D341Med (cell line): ENCODE measurements around the gene PRORP.
"Not testable (repeated sequence)": the region's sequence is repeated elsewhere in the genome, so short reads cannot be mapped to it uniquely, and the experiment has no call there.

Source experiments
- DNase-seq: peaks from one replicate; pipeline ENCODE4 v3.0.0; 2012; ENCODE audit warnings: low spot score

Gene PRORP

DNA sequence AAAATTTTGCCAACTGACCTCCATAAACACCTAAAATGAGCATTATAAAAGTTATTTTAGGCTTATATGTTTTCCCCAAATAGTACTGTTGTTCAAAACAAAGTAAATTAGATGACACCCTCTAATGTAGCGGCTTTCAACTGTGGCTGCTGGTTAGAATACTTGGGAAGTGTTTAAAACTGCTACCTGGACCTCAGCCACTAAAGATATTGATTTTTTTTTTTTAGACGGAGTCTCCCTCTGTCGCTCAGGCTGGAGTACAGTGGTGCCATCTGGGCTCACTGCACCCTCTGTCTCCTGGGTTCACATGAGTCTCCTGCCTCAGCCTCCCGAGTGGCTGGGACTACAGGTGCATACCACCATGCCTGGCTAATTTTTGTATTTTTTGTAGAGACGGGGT, 16.2 kb downstream of the PRORP start:
- DNase-seq = no peak

GRCh38 chr14:35140718-35141581, 18.6 kb downstream of the PRORP start:
- DNase-seq = no peak

GRCh38 chr14:35144029-35144428, 21.7 kb downstream of the PRORP start:
- no peak for DNase-seq

DNA sequence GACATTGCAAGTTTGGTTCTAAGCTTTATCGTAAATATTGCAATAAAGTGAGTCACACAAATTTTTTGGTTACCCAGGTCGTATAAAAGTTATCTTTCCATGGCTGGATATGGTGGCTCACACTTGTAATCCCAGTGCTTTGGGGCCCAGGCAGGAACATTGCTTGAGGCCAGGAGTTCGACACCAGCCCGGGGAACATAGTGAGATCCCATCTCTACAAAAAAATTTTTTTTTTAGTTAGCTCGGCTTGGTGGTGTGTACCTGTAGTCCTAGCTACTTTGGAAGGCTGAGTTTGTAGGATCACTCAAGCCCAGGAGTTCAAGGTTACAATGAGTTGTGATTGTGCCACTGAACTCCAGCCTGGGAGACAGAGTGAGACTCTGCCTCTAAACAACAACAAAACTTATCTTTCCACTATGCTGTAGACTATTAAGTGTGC, 24.4 kb downstream of the PRORP start:
- DNase-seq = no peak

- DNase-seq = no peak
Observed at GRCh38 chr14:35147186-35147585, 24.8 kb downstream of the PRORP start.

GRCh38 chr14:35147711-35148110, 25.4 kb downstream of the PRORP start:
- no peak for DNase-seq

DNA sequence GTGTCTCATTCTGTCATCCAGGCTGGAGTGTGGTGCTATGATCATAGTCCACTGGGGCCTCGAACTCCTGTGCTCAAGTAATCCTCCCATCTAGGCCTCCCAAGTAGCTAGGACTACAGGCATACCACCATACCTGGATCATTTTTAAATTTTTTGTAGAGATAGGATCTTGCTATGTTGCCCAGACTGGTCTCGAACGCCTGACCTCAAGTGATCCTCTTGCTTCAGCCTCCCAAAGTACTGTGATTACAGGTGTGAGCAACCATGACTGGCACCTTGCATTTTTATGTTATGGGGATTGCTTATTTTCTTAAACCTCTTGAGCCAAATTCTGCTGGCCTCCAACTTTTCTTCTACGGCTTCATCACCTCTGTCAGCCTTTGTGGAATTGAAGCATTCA, 26.9 kb downstream of the PRORP start:
- DNase-seq = no peak

DNA sequence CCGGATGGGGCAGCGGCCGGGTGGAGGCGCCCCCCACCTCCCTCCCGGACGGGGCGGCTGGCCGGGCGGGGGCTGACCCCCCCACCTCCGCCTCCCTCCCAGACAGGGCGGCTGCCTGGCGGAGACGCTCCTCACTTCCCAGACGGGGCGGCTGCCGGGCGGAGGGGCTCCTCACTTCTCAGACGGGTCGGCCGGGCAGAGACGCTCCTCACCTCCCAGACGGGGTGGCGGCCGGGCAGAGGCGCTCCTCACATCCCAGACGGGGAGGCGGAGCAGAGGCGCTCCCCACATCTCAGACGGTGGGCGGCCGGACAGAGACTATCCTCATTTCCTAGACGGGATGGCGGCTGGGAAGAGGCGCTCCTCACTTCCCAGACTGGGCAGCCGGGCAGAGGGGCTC, 30.2 kb downstream of the PRORP start:
- not testable (repeated sequence) for DNase-seq

DNA sequence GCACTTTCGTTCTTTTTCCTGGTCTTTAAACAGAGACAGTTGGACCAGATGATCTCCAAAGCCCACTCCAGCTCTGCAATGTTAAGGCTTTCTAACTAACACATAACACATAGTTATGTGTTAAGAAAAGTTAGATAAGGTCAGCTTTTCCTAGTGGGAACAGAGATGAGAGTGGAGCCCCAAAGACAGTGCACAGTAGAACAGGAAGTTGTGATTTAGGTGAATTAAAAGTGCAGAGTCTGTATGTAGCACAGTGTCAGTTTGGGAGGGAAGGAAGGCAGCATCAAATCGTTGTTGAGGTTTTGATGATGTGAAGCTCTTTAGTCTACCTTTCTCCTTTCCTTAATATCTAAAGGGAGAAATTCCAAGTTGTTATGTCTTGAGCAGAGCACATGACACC, 31.7 kb downstream of the PRORP start:
- DNase-seq = no peak

DNA sequence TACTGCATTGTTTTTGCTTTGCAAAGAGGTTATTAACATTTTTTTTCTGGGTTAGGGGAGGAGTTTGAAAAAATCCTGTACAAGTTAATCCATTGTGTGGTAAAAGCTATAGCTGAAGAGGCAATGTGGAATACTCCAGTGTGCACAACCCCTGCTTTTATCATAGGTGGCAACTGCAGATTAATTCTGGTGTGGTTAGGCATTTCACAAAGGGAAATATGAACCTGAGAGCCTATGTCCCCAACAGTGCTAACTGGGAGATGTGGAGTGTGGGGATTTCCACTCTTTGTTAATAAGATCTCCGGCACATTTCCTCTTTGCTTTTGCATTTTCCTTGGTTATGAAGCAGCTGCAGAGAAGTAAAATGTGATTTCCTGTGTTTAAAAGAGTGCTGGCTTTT, 33.6 kb downstream of the PRORP start:
- DNase-seq = no peak

DNA sequence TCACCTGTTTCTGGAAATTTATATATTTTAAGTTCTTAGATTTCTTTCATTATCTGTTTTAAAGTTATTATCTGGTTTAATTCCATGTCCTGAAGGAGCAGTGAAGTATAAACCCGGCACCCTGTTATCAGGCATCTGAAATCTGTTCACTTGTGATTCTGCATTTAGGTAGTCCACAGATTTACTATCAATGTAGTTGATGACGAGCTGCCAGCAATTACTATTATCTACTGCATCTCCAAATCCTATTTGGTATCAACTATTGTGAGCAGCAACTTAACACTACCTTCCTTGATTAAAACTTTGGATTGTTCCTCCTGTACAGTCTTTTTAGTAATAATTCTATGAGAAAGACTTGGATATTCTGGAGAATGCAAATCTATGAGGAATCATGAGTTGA, 36.1 kb downstream of the PRORP start:
- DNase-seq = no peak

DNA sequence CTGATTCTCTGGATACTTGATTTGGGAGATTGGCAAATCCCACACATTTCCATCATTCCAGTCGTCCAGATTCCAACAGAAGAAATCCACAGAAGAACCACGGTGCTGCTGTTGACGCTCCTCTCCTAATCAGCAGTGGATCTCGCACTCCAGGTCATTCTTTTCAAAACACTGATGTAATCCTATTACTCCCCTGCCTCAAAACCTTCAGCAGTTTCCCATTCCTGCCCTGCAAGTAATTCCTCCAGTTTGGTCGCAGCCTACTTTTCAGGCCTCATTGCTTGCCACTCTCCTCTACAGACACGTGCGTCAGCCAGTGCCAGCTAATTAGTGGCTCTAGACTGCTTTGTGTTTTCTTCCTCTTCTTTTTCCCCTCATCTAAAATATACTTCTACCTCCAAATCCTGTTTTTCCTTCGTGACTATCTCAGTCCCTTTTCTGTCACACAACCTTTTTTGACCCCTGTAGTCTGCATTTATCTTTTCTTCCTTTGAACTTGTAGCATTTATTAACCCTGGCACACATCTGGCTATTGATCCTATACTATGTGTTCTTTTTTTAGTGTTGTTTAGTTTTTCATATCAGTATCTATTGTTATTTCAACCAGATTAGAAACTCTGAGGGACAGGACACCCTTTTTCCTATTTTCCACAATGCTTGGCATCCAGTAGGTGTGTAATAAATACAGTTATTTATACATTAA, 36.8 kb downstream of the PRORP start:
- DNase-seq = no peak

DNA sequence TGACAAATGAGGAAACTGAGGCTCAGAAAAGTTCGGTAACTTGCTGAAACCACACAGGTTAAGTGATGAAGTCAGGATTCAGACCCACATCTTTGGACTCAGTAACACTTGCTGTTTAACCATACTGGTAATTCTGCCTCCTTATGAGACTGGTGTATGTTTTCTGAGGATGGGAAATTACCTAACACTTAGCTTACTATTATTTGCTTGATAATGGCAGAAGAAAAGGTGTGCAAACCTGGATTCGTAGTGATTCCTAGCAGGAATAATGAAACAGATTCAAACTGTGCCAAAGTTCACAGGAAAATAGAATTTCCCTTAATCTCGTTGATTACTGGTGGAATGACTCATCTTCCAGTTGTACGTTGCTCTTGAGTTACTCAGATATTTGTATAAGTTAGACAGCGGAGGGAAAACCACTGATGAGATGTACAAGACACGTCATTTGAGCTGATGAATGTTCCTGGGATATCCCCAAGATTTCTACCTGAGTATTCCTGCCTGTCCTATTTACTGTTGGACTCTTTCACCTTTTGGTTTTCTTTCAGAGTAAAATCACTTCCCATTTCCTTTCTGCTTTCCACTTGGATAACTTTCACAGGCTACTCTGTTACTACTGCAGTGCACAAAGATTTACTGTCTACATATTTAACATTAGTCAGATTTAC, 37.5 kb downstream of the PRORP start:
- DNase-seq = no peak

DNA sequence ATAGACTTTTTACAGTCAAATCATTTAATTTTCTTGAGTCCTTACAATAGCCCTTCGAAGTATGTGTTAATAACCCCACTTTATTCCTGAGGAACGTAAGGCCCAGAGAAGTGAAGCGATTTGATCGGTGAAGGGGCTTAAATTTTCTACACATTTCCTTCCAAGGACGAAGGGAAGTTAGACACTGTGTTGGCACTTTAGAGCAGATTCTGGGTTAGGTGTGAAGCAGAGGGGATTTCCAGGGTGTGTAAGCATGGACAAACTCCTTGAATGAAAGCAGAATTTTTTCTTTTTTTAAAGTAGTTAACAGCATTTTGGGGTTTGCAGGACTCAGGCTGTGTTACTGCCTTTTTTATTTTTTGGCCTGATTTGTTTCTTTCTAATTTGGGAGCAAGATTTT, 38.9 kb downstream of the PRORP start:
- no peak for DNase-seq

DNA sequence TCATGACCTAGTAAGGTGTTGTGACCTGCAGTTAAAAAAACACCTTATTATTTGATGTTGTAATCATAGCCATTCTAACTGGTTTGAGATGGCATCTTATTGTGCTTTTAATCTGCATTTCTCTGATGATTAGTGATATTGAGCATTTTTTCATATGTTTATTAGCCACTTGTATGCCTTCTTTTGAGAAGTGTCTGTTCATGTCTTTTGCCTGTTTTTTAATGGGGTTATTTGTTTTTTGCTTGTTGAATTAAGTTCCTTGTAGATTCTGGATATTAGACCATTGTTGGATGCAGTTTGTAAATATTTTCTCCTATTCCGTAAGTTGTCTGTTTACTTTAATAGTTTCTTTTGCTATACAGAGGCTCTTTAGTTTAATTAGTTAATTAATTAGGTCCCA, 41.0 kb downstream of the PRORP start:
- no peak for DNase-seq

GRCh38 chr14:35164849-35165248, 42.5 kb downstream of the PRORP start:
- no peak for DNase-seq

GRCh38 chr14:35167496-35167895, 45.1 kb downstream of the PRORP start:
- DNase-seq = no peak
